ENCODE results near the gene DPY19L1. TPM values are rescaled to one million over a fixed set of nuclear protein-coding genes. Genes with fewer than 3 reads are reported as not detected.
"Not testable (repeated sequence)": the region's sequence is repeated elsewhere in the genome, so short reads cannot be mapped to it uniquely, and the experiment has no call there.

The DPY19L1 gene
- total RNA-seq, 1 donor = 27.1 TPM

DNA sequence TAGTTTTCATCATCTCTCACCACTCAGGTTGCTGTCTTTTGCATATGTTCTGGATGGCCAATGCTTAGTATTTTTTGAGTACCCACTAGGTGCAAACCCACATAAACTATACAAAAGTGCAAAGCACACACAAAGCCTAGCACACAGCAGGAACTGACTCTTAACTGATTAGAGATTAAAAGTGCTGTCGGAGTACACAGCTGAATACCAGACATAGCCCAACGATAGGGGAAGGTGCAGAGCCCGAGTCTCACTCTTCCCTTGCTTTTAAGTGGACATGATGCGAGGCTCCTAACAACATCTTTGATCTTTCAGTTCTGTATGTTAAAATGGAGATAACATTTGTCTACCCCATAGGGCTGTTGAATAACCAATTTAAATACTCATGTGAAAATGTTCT lies 90.8 kb downstream of the DPY19L1 start:
- no peak for DNase-seq (ENCODE audit: insufficient read length, low spot score, missing footprints)
- TF ChIP-seq, protein P1, sequence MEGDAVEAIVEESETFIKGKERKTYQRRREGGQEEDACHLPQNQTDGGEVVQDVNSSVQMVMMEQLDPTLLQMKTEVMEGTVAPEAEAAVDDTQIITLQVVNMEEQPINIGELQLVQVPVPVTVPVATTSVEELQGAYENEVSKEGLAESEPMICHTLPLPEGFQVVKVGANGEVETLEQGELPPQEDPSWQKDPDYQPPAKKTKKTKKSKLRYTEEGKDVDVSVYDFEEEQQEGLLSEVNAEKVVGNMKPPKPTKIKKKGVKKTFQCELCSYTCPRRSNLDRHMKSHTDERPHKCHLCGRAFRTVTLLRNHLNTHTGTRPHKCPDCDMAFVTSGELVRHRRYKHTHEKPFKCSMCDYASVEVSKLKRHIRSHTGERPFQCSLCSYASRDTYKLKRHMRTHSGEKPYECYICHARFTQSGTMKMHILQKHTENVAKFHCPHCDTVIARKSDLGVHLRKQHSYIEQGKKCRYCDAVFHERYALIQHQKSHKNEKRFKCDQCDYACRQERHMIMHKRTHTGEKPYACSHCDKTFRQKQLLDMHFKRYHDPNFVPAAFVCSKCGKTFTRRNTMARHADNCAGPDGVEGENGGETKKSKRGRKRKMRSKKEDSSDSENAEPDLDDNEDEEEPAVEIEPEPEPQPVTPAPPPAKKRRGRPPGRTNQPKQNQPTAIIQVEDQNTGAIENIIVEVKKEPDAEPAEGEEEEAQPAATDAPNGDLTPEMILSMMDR (IDR thresholded peaks at IDR 0.05; ENCODE audit: extremely low read depth, low read depth, low read length) = no peak
- Histone ChIP-seq H3K4me2 (ENCODE audit: insufficient read depth, low read length) (no peak overlapping the region), H2AFZ (ENCODE audit: low read length) (no peak overlapping the region), H3K4me3 (ENCODE audit: insufficient read depth, low read length) (no peak overlapping the region), H3K36me3 (ENCODE audit: insufficient read depth, low read length) (no peaks in the 10 kb centered on the region), H3K27ac (ENCODE audit: low read depth, low read length) (no peak overlapping the region), H3K4me1 (ENCODE audit: insufficient read depth, low read length) (peaks cover 7% of the 10 kb centered on the region), H3K27me3 (ENCODE audit: insufficient read depth, low read length) (no peaks in the 10 kb centered on the region), H4K20me1 (ENCODE audit: insufficient read depth, low read length) (no peaks in the 10 kb centered on the region), H3K79me2 (ENCODE audit: insufficient read depth, low read length) (no peaks in the 10 kb centered on the region), H3K9me3 (ENCODE audit: low read depth, low read length) (no peaks in the 10 kb centered on the region)

DNA sequence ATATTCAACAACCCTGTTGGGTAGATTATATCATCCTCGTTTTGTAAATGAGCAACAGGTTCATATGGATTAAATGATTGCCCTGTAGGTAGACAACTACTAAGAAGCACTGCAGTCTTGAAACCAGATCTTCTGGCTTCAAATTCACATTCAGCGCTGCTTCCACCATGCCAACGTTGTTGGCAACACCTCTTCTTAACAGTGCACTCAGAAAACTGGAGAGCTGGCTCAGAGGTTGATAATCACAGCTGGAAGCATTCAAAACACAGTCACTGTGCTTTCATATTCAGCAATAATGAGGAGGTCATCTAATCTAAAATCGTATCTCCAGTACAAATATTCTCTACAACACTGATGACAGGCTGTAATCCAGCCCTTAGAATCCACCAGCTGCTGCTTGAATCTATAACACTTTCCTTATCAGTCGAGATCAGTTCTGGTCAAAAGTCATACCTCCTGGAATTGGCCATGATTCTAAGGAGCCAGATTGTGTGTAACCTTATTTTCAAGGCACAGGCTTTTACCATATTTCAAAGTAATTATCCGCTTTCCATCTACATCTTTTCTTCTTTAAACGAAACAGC lies 91.3 kb downstream of the DPY19L1 start:
- not testable (repeated sequence) for H3K27me3 ChIP-seq (ENCODE audit: insufficient read depth, low read length); H3K9me3 ChIP-seq (ENCODE audit: low read depth, low read length); H3K4me2 ChIP-seq (ENCODE audit: insufficient read depth, low read length); H3K27ac ChIP-seq (ENCODE audit: low read depth, low read length); H4K20me1 ChIP-seq (ENCODE audit: insufficient read depth, low read length); H3K36me3 ChIP-seq (ENCODE audit: insufficient read depth, low read length); H3K4me1 ChIP-seq (ENCODE audit: insufficient read depth, low read length); H3K4me3 ChIP-seq (ENCODE audit: insufficient read depth, low read length); H3K79me2 ChIP-seq (ENCODE audit: insufficient read depth, low read length); DNase-seq (ENCODE audit: insufficient read length, low spot score, missing footprints); H2AFZ ChIP-seq (ENCODE audit: low read length)

DNA sequence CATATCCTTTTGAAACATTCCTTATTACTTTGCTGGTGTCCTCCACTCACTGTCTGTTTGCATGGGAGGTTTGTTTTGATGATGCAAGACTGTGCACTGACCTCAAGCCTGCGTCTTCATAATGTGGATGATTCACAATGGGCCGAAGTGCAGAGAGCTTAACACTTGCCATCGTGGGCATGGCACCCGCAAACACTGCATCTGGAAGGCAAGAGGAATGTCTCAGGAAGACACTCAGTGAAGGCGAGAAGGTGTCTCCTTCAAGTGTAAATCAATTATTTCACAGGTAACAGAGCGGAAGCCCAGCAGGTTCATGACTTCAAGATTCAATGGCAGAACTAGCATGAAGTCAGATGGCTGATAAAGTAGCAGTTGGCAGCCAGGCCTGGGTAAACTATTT lies 98.1 kb downstream of the DPY19L1 start:
- H3K27ac ChIP-seq (ENCODE audit: low read depth, low read length) = peak overlapping the region; percentile 60
- H3K27me3 ChIP-seq (ENCODE audit: insufficient read depth, low read length) = no peaks in the 10 kb centered on the region
- no peaks in the 10 kb centered on the region for H4K20me1 ChIP-seq (ENCODE audit: insufficient read depth, low read length)
- no peaks in the 10 kb centered on the region for H3K79me2 ChIP-seq (ENCODE audit: insufficient read depth, low read length)
- no peaks in the 10 kb centered on the region for H3K36me3 ChIP-seq (ENCODE audit: insufficient read depth, low read length)
- H3K4me3 ChIP-seq (ENCODE audit: insufficient read depth, low read length) = no peak overlapping the region
- no peak overlapping the region for H2AFZ ChIP-seq (ENCODE audit: low read length)
- TF ChIP-seq, protein P1 (IDR thresholded peaks at IDR 0.05; ENCODE audit: extremely low read depth, low read depth, low read length) = no peak
- peaks cover 7% of the 10 kb centered on the region for H3K4me1 ChIP-seq (ENCODE audit: insufficient read depth, low read length)
- DNase-seq (ENCODE audit: insufficient read length, low spot score, missing footprints) = peak; percentile 8
- H3K4me2 ChIP-seq (ENCODE audit: insufficient read depth, low read length) = no peak overlapping the region
- no peaks in the 10 kb centered on the region for H3K9me3 ChIP-seq (ENCODE audit: low read depth, low read length)

DNA sequence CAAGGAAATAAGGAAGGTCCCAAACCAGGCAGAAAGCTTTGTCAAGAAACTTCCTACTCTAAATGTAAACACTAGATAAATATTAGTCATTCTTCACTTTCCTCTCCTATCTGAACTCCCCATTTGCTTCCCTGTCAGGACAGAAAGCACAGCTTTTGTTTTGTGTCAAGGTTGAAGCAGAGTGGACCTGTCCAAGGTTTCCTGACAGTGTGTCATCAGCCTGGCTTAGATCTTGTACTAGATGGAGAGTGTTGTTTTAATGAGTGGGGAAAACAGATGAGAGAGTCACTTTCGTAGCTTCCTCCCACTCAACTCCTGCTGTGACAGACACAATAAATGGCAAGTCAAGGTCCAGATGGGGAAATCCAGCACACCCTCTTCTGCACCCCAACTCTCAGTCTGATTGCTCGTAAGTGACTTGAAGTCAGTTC lies 101.5 kb downstream of the DPY19L1 start:
- DNase-seq (ENCODE audit: insufficient read length, low spot score, missing footprints) = not testable (repeated sequence)

DNA sequence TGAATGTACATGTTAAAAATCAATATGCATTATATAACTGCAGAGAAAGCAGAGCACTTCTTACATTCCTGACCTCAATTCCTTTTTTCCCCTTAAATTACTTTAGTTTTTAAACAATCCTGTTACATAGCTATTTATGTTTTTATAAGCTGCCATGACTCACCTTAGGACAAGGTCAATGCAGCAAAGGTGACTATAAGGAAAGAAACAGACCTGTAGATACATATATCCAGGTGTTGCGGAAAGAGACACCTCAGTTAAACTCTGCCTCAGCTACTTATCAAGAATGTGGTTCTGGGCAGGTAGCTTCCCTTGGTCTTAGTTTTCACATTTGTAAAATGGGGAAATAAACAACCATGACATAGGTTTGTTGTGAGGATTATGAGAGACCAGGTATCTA lies 105.5 kb downstream of the DPY19L1 start:
- no peak overlapping the region for H3K27ac ChIP-seq (ENCODE audit: low read depth, low read length)
- H3K79me2 ChIP-seq (ENCODE audit: insufficient read depth, low read length) = no peaks in the 10 kb centered on the region
- DNase-seq (ENCODE audit: insufficient read length, low spot score, missing footprints) = no peak
- no peaks in the 10 kb centered on the region for H4K20me1 ChIP-seq (ENCODE audit: insufficient read depth, low read length)
- no peaks in the 10 kb centered on the region for H3K4me1 ChIP-seq (ENCODE audit: insufficient read depth, low read length)
- H2AFZ ChIP-seq (ENCODE audit: low read length) = no peak overlapping the region
- TF ChIP-seq, protein P1 (IDR thresholded peaks at IDR 0.05; ENCODE audit: extremely low read depth, low read depth, low read length) = no peak
- no peak overlapping the region for H3K4me3 ChIP-seq (ENCODE audit: insufficient read depth, low read length)
- H3K4me2 ChIP-seq (ENCODE audit: insufficient read depth, low read length) = no peak overlapping the region
- no peaks in the 10 kb centered on the region for H3K27me3 ChIP-seq (ENCODE audit: insufficient read depth, low read length)
- H3K36me3 ChIP-seq (ENCODE audit: insufficient read depth, low read length) = no peaks in the 10 kb centered on the region
- H3K9me3 ChIP-seq (ENCODE audit: low read depth, low read length) = no peaks in the 10 kb centered on the region

More for the DNA sequence above, 101.5 kb downstream of the DPY19L1 start:
- H3K36me3 ChIP-seq (ENCODE audit: insufficient read depth, low read length); H2AFZ ChIP-seq (ENCODE audit: low read length); H3K4me2 ChIP-seq (ENCODE audit: insufficient read depth, low read length); H3K9me3 ChIP-seq (ENCODE audit: low read depth, low read length); H4K20me1 ChIP-seq (ENCODE audit: insufficient read depth, low read length); H3K27me3 ChIP-seq (ENCODE audit: insufficient read depth, low read length); H3K4me3 ChIP-seq (ENCODE audit: insufficient read depth, low read length); H3K79me2 ChIP-seq (ENCODE audit: insufficient read depth, low read length); H3K27ac ChIP-seq (ENCODE audit: low read depth, low read length); H3K4me1 ChIP-seq (ENCODE audit: insufficient read depth, low read length): not testable (repeated sequence)

DNA sequence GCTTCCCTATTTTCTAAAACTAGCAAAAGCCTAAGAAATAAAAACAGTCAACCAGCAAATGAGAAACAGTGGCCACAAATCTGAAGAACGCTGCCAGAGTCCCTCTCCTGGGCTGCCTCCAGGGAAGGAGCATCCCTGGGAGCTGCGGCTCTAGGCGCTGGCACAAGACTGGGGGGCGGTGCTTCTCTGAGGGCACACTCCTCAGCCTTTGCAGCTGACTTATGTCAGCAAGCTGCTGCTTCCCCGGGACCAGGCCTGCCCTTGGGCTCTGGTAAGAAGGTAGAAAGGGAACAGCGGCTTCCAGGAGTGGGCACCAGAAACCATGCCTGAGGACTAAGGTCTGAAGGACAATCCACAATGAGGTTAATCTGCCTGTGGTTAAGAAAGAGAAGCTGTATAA lies 107.5 kb downstream of the DPY19L1 start:
- H3K4me3 ChIP-seq (ENCODE audit: insufficient read depth, low read length); H3K79me2 ChIP-seq (ENCODE audit: insufficient read depth, low read length); H4K20me1 ChIP-seq (ENCODE audit: insufficient read depth, low read length); DNase-seq (ENCODE audit: insufficient read length, low spot score, missing footprints); H3K36me3 ChIP-seq (ENCODE audit: insufficient read depth, low read length); H3K27ac ChIP-seq (ENCODE audit: low read depth, low read length); H2AFZ ChIP-seq (ENCODE audit: low read length); H3K4me2 ChIP-seq (ENCODE audit: insufficient read depth, low read length); H3K27me3 ChIP-seq (ENCODE audit: insufficient read depth, low read length); H3K9me3 ChIP-seq (ENCODE audit: low read depth, low read length); H3K4me1 ChIP-seq (ENCODE audit: insufficient read depth, low read length): not testable (repeated sequence)
